Measurements from ENCODE around the gene IST1.
"Not testable (repeated sequence)": the region's sequence is repeated elsewhere in the genome, so short reads cannot be mapped to it uniquely, and the experiment has no call there.

Gene IST1

DNA sequence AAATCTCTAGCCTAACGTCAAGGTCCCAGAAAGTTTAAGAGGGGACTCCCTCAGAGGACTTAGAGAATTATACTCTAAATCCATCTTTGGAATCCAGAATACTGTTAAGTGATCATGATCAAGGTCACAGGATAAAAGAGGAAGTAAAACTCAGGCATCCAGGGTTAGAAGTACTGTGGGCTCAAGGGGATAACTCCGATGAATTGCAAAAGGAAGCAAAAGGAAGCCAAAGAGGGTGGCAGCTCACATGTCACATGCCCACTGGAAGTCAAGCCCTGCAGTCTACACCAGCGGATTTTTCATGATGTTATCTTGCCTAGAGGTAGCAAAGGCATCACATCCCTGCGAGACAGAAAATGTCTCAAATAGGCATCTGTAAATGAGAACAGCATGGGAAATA, 15.2 kb upstream of the IST1 start:
- DNase-seq (ENCODE audit: low read depth in 3 of 3, low spot score in 1 of 3): no peak

DNA sequence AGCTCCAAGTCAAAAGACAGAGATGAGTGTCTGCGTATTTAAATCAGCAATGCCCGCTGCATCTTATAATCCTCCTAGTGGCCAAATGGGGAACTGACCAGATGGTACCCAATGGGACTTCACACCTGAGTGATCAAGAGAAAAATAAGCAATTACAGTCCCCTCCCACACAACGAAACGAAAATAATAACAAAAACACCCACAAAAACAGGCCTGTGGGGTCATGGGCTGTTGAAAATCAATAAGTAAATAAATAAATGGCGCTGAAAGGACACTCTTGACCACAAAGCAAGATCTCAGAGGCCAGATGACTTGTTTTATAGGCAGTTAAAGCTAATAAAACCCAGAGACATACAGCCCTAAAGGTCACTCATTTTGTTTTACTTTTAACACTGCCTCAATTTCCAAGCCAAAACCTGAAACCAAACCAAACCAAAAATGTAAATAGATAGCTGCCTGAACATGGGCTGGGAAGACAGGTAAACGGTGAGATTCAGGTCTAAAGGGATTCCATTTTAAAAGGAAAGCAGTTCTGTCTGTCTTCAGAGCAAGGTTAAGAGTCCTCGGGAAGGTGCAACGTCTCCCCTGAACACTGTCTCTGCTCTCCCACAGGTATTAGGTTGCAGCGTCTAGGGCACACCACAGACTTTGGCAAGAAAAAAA, 12.7 kb upstream of the IST1 start:
- peak; percentile 18 to 61 (median 55) for DNase-seq (ENCODE audit: low read depth in 3 of 3, low spot score in 1 of 3)

GRCh38 chr16:71883168-71883848, 12.0 kb upstream of the IST1 start:
- DNase-seq (ENCODE audit: low read depth in 3 of 3, low spot score in 1 of 3): peak; percentile 13 to 56 (median 22)

DNA sequence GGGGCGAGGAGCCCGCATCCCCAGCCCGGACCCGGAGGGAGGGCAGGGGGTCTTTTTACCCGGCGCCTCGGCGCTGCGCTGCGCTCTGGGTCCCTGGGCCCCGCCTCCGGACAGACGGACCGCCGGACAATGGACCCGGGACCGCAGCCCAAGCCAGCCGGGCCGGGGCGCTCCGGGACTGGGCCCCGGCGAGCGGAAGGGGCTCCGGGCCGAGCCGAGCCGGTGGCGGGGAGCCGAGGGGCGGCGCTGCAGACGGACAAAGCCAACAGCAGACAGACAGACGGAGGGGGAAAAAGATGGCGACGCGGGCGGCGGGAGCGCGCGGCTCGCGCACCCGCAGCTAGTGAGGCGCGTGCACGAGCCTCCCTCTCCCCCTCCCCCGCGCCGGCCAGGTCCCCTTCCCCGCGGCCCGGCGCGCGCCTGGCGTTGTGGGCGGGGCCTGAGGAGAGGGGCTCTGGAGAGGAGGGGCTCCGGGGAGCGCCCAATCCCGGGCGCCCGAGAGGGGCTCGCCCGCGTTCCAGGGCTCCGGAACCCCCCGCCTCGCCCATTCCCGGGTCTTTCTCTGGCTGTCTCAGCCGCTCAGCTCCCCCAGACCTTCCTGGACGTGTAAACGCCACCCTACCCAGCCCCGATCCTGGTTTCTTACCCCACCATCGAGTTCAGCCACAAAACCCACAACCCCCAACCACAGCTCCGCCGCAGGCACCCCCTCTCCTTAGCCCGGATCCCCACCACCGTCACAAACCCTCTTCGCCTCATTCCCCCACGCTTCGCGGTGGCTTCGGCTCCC, 11.3 kb upstream of the IST1 start, which contains the start of gene ZNF821:
ZNF821 (minus strand) TSS at position 334 of the 790 bp plus-strand sequence. CDS start 4,236 bp downstream, outside the sequence.
- peak; percentile 20 to 59 (median 37) for DNase-seq (ENCODE audit: low read depth in 3 of 3, low spot score in 1 of 3)

DNA sequence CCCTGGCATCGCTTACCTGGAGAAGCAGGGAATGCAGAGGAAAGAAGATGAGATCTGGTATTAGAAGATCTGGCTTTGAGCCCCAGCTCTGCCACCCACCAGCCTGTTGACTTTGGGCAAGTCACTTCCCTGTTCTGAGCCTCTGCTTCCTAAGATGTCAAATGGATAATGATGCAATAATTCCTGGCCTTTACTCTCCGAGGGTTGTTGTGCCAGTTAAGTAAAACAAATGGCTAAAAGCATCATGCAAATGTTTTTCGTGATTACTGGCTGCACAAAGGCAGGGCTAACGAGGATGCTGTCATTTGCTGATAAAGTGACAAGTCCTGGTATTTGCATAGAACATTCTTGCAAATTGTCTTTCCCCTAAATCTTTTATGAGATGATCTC, 10.1 kb upstream of the IST1 start:
- no peak for DNase-seq (ENCODE audit: low read depth in 3 of 3, low spot score in 1 of 3)

DNA sequence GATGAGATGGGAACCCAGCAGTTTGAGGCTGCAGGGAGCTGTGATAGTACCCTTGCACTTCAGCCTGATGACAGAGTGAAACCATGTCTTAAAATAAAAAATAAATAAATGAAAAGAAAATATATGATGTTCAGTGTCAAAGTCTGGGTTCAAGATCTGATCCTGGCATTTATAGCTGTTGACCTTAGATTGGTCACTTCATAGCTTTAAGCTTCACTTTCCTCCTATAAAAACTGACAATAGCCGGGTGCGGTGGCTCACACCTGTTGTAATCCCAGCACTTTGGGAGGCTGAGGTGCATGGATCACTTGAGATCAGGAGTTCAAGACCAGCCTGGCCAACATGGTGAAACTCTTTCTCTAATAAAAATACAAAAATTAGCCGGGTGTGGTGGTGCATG, 6.2 kb upstream of the IST1 start:
- DNase-seq (ENCODE audit: low read depth in 3 of 3, low spot score in 1 of 3): no peak

- no peak for DNase-seq (ENCODE audit: low read depth in 3 of 3, low spot score in 1 of 3)
These were observed 1.5 kb upstream of the IST1 start for GRCh38 chr16:71893888-71894228.

DNA sequence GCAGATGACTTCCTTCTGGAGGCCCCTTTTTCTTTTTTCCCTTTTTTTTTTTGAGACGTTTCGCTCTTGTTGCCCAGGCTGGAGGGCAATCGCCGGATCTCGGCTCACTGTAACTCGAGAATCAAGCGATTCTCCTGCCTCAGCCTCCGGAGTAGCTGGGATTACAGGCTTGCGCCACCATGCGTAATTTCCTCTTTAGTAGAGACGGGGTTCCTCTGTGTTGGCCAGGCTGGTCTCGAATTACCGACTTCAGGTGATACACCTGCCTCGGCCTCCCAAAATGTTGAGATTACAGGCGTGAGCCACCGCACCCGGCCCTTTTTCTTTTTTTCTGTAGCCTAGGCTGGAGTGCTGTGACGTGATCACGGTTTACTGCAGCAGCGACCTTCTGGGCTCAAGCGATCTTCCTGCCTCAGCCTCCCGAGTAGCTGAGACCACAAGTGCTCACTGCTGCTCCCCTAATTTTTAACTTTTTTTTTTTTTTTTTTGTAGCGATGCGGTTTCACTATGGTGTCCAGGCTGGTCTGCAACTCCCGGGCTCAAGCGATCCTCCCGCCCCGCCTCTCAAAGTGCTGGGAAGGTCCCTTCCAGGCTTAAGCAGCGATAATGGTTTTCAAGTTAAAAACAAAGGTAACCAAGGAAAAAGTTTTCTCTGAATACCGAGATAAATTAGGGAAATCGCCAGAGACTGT, 956 bp upstream of the IST1 start:
- peak in 1 of 3 donors; percentile 13 for DNase-seq (ENCODE audit: low read depth in 3 of 3, low spot score in 1 of 3)

- peak in 1 of 3 donors; percentile 18 for DNase-seq (ENCODE audit: low read depth in 3 of 3, low spot score in 1 of 3)
These were observed 491 bp downstream of the IST1 start for GRCh38 chr16:71895679-71896365.

- DNase-seq (ENCODE audit: low read depth in 3 of 3, low spot score in 1 of 3): no peak
These were observed 1.5 kb downstream of the IST1 start for GRCh38 chr16:71896764-71897368.

GRCh38 chr16:71899171-71899570, 3.8 kb downstream of the IST1 start:
- DNase-seq (ENCODE audit: low read depth in 3 of 3, low spot score in 1 of 3): no peak

DNA sequence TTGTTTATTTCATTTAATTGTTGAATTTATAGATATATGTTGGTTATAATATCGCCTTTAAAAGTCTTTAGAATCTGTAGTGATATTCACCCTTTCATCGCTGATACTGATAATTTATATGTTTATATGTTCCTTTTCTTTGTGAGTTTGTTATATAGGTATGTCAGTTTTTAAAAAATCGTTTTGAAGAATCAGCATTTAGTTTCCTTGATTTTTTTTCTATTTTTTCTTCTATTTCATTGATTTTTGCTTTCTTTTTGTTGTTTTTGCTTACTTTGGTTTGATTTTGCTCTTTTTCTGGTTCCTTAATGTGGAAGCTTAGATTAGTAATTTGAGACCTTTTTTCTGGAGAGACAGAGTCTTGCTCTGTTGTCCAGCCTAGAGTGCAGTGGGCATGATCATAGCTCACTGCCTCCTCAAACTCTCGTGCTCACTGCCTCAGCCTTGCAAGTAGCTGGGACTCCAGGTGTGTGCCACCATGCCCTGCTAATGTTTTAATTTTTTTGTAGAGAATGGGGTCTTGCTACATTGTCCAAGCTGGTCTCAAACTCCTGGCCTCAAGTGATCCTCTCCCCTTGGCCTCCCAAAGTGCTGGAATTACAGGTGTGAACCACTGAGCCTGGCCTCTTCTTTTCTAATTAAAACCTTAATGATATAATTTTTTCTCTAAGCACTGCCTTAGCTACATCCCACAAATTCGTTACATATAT, 7.5 kb downstream of the IST1 start:
- no peak for DNase-seq (ENCODE audit: low read depth in 3 of 3, low spot score in 1 of 3)

- DNase-seq (ENCODE audit: low read depth in 3 of 3, low spot score in 1 of 3): no peak
These were observed 8.3 kb downstream of the IST1 start for GRCh38 chr16:71903608-71904007.

DNA sequence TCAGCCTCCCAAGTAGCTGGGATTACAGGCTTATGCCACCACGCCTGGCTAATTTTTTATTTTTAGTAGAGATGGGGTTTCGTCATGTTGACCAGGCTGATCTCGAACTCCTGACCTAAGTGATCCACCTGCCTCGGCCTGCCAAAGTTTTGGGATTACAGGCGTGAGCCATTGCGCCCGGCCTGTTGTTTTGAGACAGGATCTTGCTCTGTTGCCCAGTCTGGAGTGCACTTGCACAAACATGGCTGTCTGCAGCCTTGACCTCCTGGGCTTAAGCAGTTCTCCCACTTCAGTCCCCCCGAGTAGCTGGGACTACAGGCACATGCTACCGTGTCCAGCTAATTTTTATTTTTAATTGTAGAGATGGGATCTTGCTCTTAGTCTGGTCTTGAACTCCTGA, 8.9 kb downstream of the IST1 start:
- DNase-seq (ENCODE audit: low read depth in 3 of 3, low spot score in 1 of 3): no peak

DNA sequence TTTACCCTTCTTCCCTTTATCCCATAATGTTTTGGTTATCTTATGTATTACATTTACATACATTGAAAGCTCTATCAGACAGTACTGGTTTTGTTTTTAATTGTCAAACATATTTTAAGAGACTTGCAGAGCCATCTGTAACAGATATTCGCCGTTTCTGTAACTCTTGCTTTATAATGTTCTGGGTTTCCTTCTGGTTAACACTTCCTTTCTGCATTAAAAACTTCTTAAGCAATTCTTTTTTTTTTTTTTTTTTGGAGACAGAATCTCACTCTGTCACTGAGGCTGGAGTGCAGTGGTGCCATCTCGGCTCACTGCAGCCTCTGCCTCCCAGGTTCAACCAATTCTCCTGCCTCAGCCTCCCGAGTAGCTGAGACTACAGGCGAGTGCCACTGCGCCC, 10.4 kb downstream of the IST1 start:
- DNase-seq (ENCODE audit: low read depth in 3 of 3, low spot score in 1 of 3): not testable (repeated sequence)

GRCh38 chr16:71911121-71911520, 15.8 kb downstream of the IST1 start:
- no peak for DNase-seq (ENCODE audit: low read depth in 3 of 3, low spot score in 1 of 3)

GRCh38 chr16:71912534-71913275, 17.4 kb downstream of the IST1 start:
- no peak for DNase-seq (ENCODE audit: low read depth in 3 of 3, low spot score in 1 of 3)

DNA sequence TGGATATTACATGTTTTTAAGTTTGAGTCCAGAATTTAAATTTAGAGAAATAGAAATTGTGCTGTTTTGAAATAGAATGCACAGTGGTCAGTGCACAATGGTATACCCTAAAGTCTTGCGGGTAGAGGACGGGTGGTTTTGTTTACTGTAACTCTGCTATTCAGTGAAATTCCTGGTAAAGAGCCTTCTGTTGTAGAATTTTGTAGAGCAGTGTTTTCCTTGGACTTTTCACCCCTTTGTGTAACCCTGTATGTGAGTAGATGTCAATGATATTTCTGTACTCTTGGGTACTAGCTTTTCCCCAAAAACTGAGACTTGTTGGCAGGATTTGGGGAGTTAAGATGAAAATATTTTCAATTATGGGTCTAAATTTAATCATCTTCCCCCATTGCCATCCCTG, 19.5 kb downstream of the IST1 start:
- no peak for DNase-seq (ENCODE audit: low read depth in 3 of 3, low spot score in 1 of 3)

GRCh38 chr16:71915350-71915749, 20.0 kb downstream of the IST1 start:
- DNase-seq (ENCODE audit: low read depth in 3 of 3, low spot score in 1 of 3): no peak

Data from stimulated activated CD4-positive, alpha-beta T cell treated with anti-CD3 and anti-CD28 coated beads, TNF-alpha, amount 100 ng/mL, for 1 hour (primary cell).